ENCODE data around the gene PPP1R12B. TPM values are rescaled to one million over a fixed set of nuclear protein-coding genes. Genes with fewer than 3 reads are reported as not detected.
"Not testable (repeated sequence)": the region's sequence is repeated elsewhere in the genome, so short reads cannot be mapped to it uniquely, and the experiment has no call there.

Gene PPP1R12B
- total RNA-seq, 1 donor: 20.6 TPM

DNA sequence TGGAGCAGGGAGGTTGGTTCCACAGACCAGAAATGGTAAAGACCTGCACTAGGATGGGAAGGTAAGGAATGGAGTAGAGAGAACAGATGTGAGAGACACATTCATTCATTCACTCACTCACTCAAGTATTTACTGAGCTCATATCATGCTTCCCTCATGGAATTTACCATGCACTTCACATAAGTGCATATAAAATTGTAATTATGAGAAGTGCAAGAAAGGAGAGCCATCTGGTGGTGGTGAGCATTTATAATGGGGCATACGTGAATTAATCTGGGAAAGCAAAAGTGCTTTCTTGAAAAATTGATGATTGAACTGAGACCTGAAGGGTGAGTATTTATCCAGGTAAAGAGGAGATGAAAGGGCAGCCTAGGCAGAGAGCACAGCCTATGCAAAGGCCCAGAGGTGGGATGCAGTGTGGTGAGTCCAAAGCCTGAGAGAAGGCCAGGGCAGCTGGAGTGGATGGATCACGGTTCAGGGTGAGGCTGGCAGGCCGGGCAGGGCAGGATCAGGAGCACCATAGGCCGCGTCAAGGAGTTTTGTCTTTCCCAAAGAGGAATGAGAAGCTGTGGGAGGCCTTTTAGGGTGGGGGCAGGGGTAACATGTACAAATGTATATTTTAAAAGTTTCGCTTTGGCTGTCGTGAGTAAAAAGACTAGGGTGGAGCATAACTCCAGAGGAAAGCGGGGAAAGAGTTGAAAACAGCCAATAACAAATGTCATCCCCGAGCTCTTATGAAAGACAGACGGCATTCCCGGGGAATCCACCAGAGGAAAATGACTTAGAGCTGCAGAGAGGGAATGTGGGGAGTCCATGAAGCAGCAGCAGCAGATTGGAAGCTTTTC, 266.1 kb downstream of the PPP1R12B start:
- not testable (repeated sequence) for DNase-seq (ENCODE audit: insufficient read length, low spot score, missing footprints)
- TF ChIP-seq, protein P1, sequence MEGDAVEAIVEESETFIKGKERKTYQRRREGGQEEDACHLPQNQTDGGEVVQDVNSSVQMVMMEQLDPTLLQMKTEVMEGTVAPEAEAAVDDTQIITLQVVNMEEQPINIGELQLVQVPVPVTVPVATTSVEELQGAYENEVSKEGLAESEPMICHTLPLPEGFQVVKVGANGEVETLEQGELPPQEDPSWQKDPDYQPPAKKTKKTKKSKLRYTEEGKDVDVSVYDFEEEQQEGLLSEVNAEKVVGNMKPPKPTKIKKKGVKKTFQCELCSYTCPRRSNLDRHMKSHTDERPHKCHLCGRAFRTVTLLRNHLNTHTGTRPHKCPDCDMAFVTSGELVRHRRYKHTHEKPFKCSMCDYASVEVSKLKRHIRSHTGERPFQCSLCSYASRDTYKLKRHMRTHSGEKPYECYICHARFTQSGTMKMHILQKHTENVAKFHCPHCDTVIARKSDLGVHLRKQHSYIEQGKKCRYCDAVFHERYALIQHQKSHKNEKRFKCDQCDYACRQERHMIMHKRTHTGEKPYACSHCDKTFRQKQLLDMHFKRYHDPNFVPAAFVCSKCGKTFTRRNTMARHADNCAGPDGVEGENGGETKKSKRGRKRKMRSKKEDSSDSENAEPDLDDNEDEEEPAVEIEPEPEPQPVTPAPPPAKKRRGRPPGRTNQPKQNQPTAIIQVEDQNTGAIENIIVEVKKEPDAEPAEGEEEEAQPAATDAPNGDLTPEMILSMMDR (IDR thresholded peaks at IDR 0.05; ENCODE audit: extremely low read depth, low read depth, low read length): peak; percentile 17
- H3K27ac ChIP-seq (ENCODE audit: low read depth, low read length): peak overlapping the region; percentile 1

GRCh38 chr1:202615208-202615500, 266.7 kb downstream of the PPP1R12B start:
- not testable (repeated sequence) for H2AFZ ChIP-seq (ENCODE audit: low read length); H3K9me3 ChIP-seq (ENCODE audit: low read depth, low read length); H4K20me1 ChIP-seq (ENCODE audit: insufficient read depth, low read length); H3K27me3 ChIP-seq (ENCODE audit: insufficient read depth, low read length); H3K79me2 ChIP-seq (ENCODE audit: insufficient read depth, low read length); DNase-seq (ENCODE audit: insufficient read length, low spot score, missing footprints); H3K36me3 ChIP-seq (ENCODE audit: insufficient read depth, low read length)
- H3K4me1 ChIP-seq (ENCODE audit: insufficient read depth, low read length): peaks cover 26% of the 10 kb centered on the region
- peak overlapping the region; percentile 1 for H3K27ac ChIP-seq (ENCODE audit: low read depth, low read length)
- peak overlapping the region; percentile 0 for H3K4me3 ChIP-seq (ENCODE audit: insufficient read depth, low read length)
- peak overlapping the region; percentile 42 for H3K4me2 ChIP-seq (ENCODE audit: insufficient read depth, low read length)

More for the DNA sequence above, 266.1 kb downstream of the PPP1R12B start:
- H2AFZ ChIP-seq (ENCODE audit: low read length); H3K4me3 ChIP-seq (ENCODE audit: insufficient read depth, low read length); H3K9me3 ChIP-seq (ENCODE audit: low read depth, low read length); H3K36me3 ChIP-seq (ENCODE audit: insufficient read depth, low read length); H4K20me1 ChIP-seq (ENCODE audit: insufficient read depth, low read length); H3K79me2 ChIP-seq (ENCODE audit: insufficient read depth, low read length); H3K4me2 ChIP-seq (ENCODE audit: insufficient read depth, low read length); H3K27me3 ChIP-seq (ENCODE audit: insufficient read depth, low read length): not testable (repeated sequence)
- H3K4me1 ChIP-seq (ENCODE audit: insufficient read depth, low read length): peaks cover 26% of the 10 kb centered on the region

- H3K79me2 ChIP-seq (ENCODE audit: insufficient read depth, low read length): no peaks in the 10 kb centered on the region
- H4K20me1 ChIP-seq (ENCODE audit: insufficient read depth, low read length): no peaks in the 10 kb centered on the region
- peak; percentile 55 for DNase-seq (ENCODE audit: insufficient read length, low spot score, missing footprints)
- H3K4me2 ChIP-seq (ENCODE audit: insufficient read depth, low read length): peak overlapping the region; percentile 42
- TF ChIP-seq, protein P1 (IDR thresholded peaks at IDR 0.05; ENCODE audit: extremely low read depth, low read depth, low read length): no peak
- no peak overlapping the region for H2AFZ ChIP-seq (ENCODE audit: low read length)
- H3K27me3 ChIP-seq (ENCODE audit: insufficient read depth, low read length): no peaks in the 10 kb centered on the region
- H3K36me3 ChIP-seq (ENCODE audit: insufficient read depth, low read length): no peaks in the 10 kb centered on the region
- H3K4me3 ChIP-seq (ENCODE audit: insufficient read depth, low read length): peak overlapping the region; percentile 0
- peaks cover 26% of the 10 kb centered on the region for H3K4me1 ChIP-seq (ENCODE audit: insufficient read depth, low read length)
- H3K27ac ChIP-seq (ENCODE audit: low read depth, low read length): peak overlapping the region; percentile 1
- H3K9me3 ChIP-seq (ENCODE audit: low read depth, low read length): no peaks in the 10 kb centered on the region
Measured at GRCh38 chr1:202615501-202616354, 267.2 kb downstream of the PPP1R12B start.

DNA sequence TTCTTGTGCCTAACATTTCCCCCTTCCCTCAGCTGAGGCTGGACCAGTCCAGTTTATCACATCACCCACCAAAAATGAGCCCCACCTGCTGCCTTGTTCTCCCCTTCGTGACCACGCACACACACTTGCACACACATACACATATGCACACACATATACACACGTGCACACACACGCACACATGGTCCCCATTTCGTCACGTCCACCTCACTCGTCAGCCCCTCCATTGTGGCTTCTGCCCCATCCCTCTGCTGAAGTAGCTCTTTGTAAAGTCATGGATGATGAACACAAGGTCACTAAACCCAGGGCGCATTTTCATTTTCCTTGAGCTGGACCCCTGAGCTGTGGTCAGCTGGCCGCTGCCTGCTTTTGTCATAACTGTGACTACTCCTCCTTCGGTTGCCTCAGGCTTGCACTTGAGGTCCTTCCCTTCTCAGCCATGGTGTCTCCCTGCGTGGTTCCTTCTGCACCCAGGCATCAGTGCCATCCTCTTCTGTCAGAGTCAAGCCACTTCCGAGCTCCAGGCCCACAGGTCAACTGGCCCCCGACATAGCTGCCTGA, 267.9 kb downstream of the PPP1R12B start:
- Histone ChIP-seq H4K20me1 (ENCODE audit: insufficient read depth, low read length) (no peaks in the 10 kb centered on the region), H3K27ac (ENCODE audit: low read depth, low read length) (no peak overlapping the region), H3K36me3 (ENCODE audit: insufficient read depth, low read length) (no peaks in the 10 kb centered on the region), H3K27me3 (ENCODE audit: insufficient read depth, low read length) (no peaks in the 10 kb centered on the region), H3K4me2 (ENCODE audit: insufficient read depth, low read length) (no peak overlapping the region), H2AFZ (ENCODE audit: low read length) (no peak overlapping the region), H3K4me1 (ENCODE audit: insufficient read depth, low read length) (peaks cover 26% of the 10 kb centered on the region), H3K4me3 (ENCODE audit: insufficient read depth, low read length) (no peak overlapping the region), H3K9me3 (ENCODE audit: low read depth, low read length) (no peaks in the 10 kb centered on the region), H3K79me2 (ENCODE audit: insufficient read depth, low read length) (no peaks in the 10 kb centered on the region)
- DNase-seq (ENCODE audit: insufficient read length, low spot score, missing footprints): no peak
- TF ChIP-seq, protein P1 (IDR thresholded peaks at IDR 0.05; ENCODE audit: extremely low read depth, low read depth, low read length): no peak

DNA sequence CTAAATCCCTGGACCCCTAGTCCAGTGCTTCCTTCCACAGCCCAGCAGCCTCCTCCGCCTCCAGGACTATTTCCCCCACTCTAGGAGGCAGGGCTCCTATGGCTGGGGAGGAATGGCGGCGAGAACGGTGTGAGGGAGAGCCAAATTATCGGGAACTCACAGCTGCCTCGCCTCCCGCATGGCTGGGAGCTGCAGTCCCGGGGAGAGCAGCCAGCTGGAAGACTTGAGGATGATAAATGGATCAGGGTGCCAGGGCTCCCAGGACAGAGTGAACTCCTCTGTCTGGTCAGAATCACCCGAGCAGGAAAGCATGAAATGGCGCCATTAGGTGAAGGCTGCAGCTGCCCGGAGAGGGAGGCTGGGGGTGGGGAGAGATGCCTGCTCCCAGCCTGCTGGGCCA, 270.5 kb downstream of the PPP1R12B start:
- not testable (repeated sequence) for H3K4me2 ChIP-seq (ENCODE audit: insufficient read depth, low read length); DNase-seq (ENCODE audit: insufficient read length, low spot score, missing footprints); H3K27ac ChIP-seq (ENCODE audit: low read depth, low read length)

More for the DNA sequence above, 270.5 kb downstream of the PPP1R12B start:
- not testable (repeated sequence) for H3K79me2 ChIP-seq (ENCODE audit: insufficient read depth, low read length); H2AFZ ChIP-seq (ENCODE audit: low read length); H3K36me3 ChIP-seq (ENCODE audit: insufficient read depth, low read length); H3K27me3 ChIP-seq (ENCODE audit: insufficient read depth, low read length); H4K20me1 ChIP-seq (ENCODE audit: insufficient read depth, low read length); H3K4me3 ChIP-seq (ENCODE audit: insufficient read depth, low read length); H3K9me3 ChIP-seq (ENCODE audit: low read depth, low read length)
- H3K4me1 ChIP-seq (ENCODE audit: insufficient read depth, low read length): peaks cover 40% of the 10 kb centered on the region

Data from osteoblast (primary cell).